Amniotic stem cell (primary cell): Measurements from ENCODE around the gene PKNOX2.

ENCODE experiments used
- DNase-seq: peaks from one replicate; lab custom pipeline; 2025; lab: John Stamatoyannopoulos, UW

PKNOX2 gene, protein sequence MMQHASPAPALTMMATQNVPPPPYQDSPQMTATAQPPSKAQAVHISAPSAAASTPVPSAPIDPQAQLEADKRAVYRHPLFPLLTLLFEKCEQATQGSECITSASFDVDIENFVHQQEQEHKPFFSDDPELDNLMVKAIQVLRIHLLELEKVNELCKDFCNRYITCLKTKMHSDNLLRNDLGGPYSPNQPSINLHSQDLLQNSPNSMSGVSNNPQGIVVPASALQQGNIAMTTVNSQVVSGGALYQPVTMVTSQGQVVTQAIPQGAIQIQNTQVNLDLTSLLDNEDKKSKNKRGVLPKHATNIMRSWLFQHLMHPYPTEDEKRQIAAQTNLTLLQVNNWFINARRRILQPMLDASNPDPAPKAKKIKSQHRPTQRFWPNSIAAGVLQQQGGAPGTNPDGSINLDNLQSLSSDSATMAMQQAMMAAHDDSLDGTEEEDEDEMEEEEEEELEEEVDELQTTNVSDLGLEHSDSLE

GRCh38 chr11:125164422-125165110, at the start of gene PKNOX2:
Gene PKNOX2 (plus strand): TSS chr11:125164751. CDS start chr11:125351306, 186,555 bp downstream.
- no peak for DNase-seq

- DNase-seq = no peak
Measured at GRCh38 chr11:125117429-125117828, 47.1 kb upstream of the PKNOX2 start.

GRCh38 chr11:125123194-125123946, 41.2 kb upstream of the PKNOX2 start:
- DNase-seq = no peak

DNA sequence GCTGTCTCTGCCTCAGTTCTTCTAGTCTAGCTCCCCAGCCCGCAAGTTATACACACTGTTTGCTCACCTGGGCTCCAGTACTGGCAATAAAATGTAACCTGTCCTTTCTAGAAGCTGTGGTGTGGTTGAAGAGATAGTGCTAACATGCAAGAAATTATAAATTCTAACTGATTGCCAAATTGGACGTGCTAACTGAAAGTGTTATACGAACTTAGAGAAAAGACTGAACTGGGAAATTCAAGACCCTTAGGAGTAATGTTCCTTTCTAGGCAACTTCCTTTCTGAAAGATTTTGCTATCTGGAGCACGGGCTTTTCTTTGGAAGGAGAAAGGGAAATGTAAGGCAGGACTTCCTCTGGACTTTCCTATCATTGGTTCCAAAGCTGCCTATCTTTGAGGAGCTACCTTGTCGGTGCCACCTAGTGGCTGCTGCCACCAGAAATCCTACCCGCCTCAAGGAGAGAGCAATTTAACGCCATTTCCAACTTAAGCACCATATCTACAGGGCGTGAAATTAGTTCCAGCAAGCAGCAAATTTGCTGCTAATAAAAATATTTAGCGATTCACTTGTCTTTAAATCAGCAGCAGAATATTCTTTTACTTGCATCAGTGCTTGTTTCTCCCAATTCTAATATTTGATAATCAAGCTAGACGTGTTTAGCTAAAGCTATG, 40.5 kb upstream of the PKNOX2 start:
- DNase-seq = no peak

DNA sequence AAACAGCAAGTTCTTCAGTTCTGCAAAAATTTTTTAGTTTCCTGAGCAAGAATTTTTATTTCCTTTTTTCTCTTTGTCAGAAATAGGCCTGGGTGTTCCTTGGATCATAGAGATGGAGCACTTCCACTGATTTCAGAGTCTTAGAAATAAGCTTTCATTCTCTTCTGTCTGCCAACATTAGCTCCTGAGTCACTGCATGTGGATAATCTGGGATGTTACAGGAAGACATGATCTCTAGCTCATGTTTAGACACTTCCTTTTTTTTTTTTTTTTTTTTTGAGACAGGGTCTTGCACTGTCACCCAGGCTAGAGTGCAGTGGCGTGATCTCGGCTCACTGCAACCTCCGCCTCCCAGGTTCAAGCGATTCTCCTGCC, 39.9 kb upstream of the PKNOX2 start:
- DNase-seq = no peak

GRCh38 chr11:125128450-125128849, 36.1 kb upstream of the PKNOX2 start:
- DNase-seq = peak; percentile 44

DNA sequence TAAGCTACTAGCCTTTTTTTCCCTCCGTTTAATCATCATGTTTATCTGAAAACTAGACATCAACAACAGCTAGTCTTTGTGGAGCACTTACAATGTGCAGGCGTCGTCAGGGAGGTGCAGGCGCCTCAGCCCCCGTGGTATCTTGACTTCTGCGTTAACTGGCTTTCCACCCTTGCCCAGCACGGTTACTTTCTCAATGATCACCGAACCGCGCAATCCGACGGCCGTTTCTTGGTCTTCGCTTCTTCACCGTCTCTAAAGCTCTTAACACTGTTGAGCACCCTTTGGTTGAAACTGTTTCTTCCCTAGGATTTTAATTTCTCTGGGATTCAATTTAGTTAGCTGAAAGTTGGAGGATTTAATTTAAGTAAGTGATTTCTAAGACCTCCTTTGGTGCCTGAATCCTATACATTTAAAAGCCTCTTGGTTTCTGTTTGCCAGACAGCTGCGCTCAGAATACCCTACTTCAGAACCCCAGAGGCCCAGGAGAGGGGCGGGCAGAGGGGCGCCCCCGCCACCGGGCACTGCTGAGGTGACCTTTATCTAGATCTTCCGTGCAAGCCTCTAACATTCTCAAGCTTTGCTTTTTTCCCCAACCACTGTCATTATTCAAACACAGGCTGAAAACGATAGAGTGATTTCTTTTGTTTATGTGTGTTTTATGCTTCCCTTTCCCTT, 35.1 kb upstream of the PKNOX2 start:
- no peak for DNase-seq

GRCh38 chr11:125132071-125132470, 32.5 kb upstream of the PKNOX2 start:
- no peak for DNase-seq

GRCh38 chr11:125132596-125132995, 32.0 kb upstream of the PKNOX2 start:
- no peak for DNase-seq

GRCh38 chr11:125136001-125136400, 28.6 kb upstream of the PKNOX2 start:
- DNase-seq = no peak

GRCh38 chr11:125138966-125139365, 25.6 kb upstream of the PKNOX2 start:
- no peak for DNase-seq

GRCh38 chr11:125139778-125140177, 24.8 kb upstream of the PKNOX2 start:
- DNase-seq = no peak

- DNase-seq = no peak
Measured at GRCh38 chr11:125140233-125140632, 24.3 kb upstream of the PKNOX2 start.

GRCh38 chr11:125141178-125141577, 23.4 kb upstream of the PKNOX2 start:
- no peak for DNase-seq

DNA sequence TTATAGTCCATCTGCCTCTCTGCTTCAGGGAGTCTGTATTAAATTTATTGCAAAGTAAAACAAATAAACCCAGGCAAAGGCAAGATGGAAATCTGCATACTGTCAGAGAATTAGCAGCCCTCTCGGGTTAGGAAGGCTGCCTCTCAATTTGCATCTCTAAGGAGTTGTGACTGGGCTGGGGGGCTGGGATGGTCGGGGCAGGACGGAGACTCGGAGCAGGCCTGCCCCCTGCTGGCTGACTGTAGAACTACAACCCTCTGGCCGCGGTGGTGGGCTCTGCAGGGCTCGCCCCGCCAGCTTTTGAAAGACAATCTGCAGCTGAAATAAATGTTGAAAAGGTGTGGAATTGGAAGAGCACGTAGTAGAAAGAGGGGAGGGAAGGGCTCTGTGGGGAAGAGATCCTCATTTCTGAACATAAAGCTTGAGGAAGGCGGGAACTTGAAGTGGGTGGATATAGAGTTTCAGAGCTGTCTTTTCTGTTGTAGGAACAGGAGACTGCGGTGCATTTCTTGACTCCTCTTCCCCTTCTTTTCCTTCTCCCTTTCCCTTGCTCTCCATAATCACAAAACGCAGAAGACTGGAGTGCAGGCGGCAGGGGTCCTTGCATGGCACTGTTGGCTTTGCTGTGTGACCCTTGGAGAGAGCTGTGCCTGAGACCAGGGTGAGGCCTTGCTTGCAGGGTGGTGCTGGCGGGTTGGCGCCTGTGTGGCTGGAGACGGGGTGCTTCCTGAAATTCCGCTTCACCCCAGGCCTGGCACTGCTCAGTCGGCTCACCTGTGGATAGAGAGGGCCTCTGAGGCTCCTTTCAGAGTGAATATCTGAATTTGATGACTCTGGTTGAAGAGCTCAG, 22.6 kb upstream of the PKNOX2 start:
- DNase-seq = no peak

DNA sequence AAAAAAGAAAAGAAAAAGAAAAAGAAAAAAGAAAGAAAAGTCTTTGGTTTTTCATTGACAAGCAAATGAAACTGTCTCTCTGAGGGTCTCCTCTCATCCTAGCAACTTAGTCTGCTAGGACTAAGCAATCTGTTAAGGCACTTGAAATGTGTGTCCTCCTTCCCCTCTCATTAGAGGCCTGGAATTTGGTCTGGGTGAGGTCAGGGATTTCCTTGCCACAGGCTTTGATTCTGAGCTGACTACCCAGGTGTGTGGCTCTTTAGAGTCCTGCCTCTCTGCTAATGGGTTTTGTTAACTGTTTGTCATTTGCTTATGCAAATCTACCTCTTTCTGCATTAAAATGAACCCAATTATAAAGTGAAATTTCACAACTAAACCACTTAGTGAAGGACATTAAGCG, 18.3 kb upstream of the PKNOX2 start:
- no peak for DNase-seq

DNA sequence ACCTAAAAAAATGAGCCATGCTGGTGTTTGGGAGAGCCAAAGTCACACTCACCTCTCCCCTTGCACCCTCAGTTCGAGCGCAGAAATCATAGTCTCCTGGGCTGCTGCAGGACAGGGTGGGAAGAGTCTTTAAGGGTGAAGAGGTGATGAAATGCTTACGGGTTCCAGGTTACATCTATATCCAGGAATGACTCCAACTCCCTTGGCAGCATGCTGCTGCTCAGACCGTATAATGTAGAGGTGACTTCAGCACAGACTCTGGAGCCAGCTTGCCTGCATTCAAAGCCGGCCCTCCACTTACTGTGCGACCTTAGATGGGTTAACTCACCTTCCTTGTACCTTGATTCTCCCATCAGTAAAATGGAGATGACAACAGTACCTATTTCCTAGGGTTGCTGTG, 17.3 kb upstream of the PKNOX2 start:
- DNase-seq = no peak

DNA sequence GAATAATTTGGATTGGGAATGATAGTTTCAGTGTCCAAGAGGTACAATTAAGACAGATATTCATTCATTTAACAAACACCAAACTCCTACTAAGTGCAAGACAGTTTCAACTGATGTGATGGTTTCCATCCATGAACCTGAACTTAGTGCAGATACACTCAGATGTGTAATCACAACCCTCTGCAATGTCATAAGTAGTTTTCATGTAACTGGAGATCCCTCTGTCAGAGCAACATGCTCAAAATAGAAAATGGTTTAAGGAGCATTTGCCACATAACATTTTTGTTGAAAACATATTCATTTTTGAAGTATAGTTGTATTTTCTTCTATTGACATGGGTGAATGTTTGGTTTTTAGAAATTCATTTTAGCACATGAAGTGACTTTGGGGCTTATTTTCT, 16.5 kb upstream of the PKNOX2 start:
- DNase-seq = no peak

- DNase-seq = no peak
Measured at GRCh38 chr11:125148743-125149142, 15.8 kb upstream of the PKNOX2 start.

- DNase-seq = no peak
Measured at GRCh38 chr11:125153837-125154236, 10.7 kb upstream of the PKNOX2 start.
